Activated naive CD4-positive, alpha-beta T cell treated with anti-CD3 and anti-CD28 coated beads, Interleukin-2, amount 50 U/mL, for 24 hours (primary cell): Measurements from ENCODE around the gene HSPG2.

Experiments used
- H3K27ac Mint-ChIP-seq: one replicate; pipeline ENCODE4 v1.8.0; 2021; ENCODE audit warnings: mild to moderate bottlenecking, mixed read lengths
- H3K27me3 Mint-ChIP-seq: one replicate; pipeline ENCODE4 v1.8.0; 2021; ENCODE audit warnings: mixed read lengths
- H3K36me3 Mint-ChIP-seq: one replicate; pipeline ENCODE4 v1.8.0; 2021; ENCODE audit warnings: mixed read lengths
- H3K4me1 Mint-ChIP-seq: one replicate; pipeline ENCODE4 v1.8.0; 2021; ENCODE audit warnings: mixed read lengths
- H3K4me3 Mint-ChIP-seq: one replicate; pipeline ENCODE4 v1.8.0; 2021; ENCODE audit warnings: mild to moderate bottlenecking, mixed read lengths
- H3K9me3 Mint-ChIP-seq: one replicate; pipeline ENCODE4 v1.8.0; 2021; ENCODE audit warnings: mixed read lengths

The HSPG2 gene

GRCh38 chr1:21900766-21901472, 36.2 kb downstream of the HSPG2 start:
- Mint-ChIP-seq H3K36me3 (no peaks in the 10 kb centered on the region), H3K4me1 (peaks cover 8% of the 10 kb centered on the region), H3K27ac (no peak overlapping the region), H3K4me3 (no peak overlapping the region), H3K27me3 (no peaks in the 10 kb centered on the region), H3K9me3 (no peaks in the 10 kb centered on the region)

GRCh38 chr1:21899987-21900386, 37.1 kb downstream of the HSPG2 start:
- Mint-ChIP-seq H3K4me3 (no peak overlapping the region), H3K4me1 (peaks cover 4% of the 10 kb centered on the region), H3K9me3 (no peaks in the 10 kb centered on the region), H3K27ac (no peak overlapping the region), H3K27me3 (no peaks in the 10 kb centered on the region), H3K36me3 (no peaks in the 10 kb centered on the region)

- peaks cover 3% of the 10 kb centered on the region for H3K4me1 Mint-ChIP-seq
- no peaks in the 10 kb centered on the region for H3K9me3 Mint-ChIP-seq
- H3K27me3 Mint-ChIP-seq = no peaks in the 10 kb centered on the region
- no peak overlapping the region for H3K4me3 Mint-ChIP-seq
- no peak overlapping the region for H3K27ac Mint-ChIP-seq
- H3K36me3 Mint-ChIP-seq = no peaks in the 10 kb centered on the region
Measured at GRCh38 chr1:21899267-21899810, 37.8 kb downstream of the HSPG2 start.

- H3K9me3 Mint-ChIP-seq = no peaks in the 10 kb centered on the region
- no peaks in the 10 kb centered on the region for H3K4me1 Mint-ChIP-seq
- H3K27ac Mint-ChIP-seq = no peak overlapping the region
- H3K27me3 Mint-ChIP-seq = no peaks in the 10 kb centered on the region
- no peaks in the 10 kb centered on the region for H3K36me3 Mint-ChIP-seq
- H3K4me3 Mint-ChIP-seq = no peak overlapping the region
Measured at GRCh38 chr1:21898326-21899200, 38.5 kb downstream of the HSPG2 start.

GRCh38 chr1:21897844-21898243, 39.3 kb downstream of the HSPG2 start:
- no peak overlapping the region for H3K27ac Mint-ChIP-seq
- H3K4me3 Mint-ChIP-seq = no peak overlapping the region

GRCh38 chr1:21896652-21897532, 40.2 kb downstream of the HSPG2 start:
- H3K36me3 Mint-ChIP-seq = no peaks in the 10 kb centered on the region
- no peak overlapping the region for H3K27ac Mint-ChIP-seq
- no peaks in the 10 kb centered on the region for H3K27me3 Mint-ChIP-seq
- no peaks in the 10 kb centered on the region for H3K4me1 Mint-ChIP-seq
- H3K4me3 Mint-ChIP-seq = no peak overlapping the region
- H3K9me3 Mint-ChIP-seq = no peaks in the 10 kb centered on the region

More at GRCh38 chr1:21897844-21898243, 39.3 kb downstream of the HSPG2 start:
- Mint-ChIP-seq H3K36me3 (no peaks in the 10 kb centered on the region), H3K4me1 (no peaks in the 10 kb centered on the region), H3K9me3 (no peaks in the 10 kb centered on the region), H3K27me3 (no peaks in the 10 kb centered on the region)

GRCh38 chr1:21896026-21896425, 41.1 kb downstream of the HSPG2 start:
- Mint-ChIP-seq H3K27me3 (no peaks in the 10 kb centered on the region), H3K4me3 (no peak overlapping the region), H3K27ac (no peak overlapping the region), H3K4me1 (no peaks in the 10 kb centered on the region), H3K36me3 (no peaks in the 10 kb centered on the region), H3K9me3 (no peaks in the 10 kb centered on the region)

GRCh38 chr1:21894034-21894881, 42.9 kb downstream of the HSPG2 start:
- Mint-ChIP-seq H3K27ac (no peak overlapping the region), H3K4me1 (no peaks in the 10 kb centered on the region), H3K9me3 (no peaks in the 10 kb centered on the region), H3K27me3 (no peaks in the 10 kb centered on the region), H3K4me3 (no peak overlapping the region), H3K36me3 (no peaks in the 10 kb centered on the region)

GRCh38 chr1:21893046-21893805, 43.9 kb downstream of the HSPG2 start:
- no peaks in the 10 kb centered on the region for H3K9me3 Mint-ChIP-seq
- no peak overlapping the region for H3K27ac Mint-ChIP-seq

GRCh38 chr1:21891621-21892479, 45.3 kb downstream of the HSPG2 start:
- H3K4me3 Mint-ChIP-seq = no peak overlapping the region
- H3K27ac Mint-ChIP-seq = no peak overlapping the region
- no peaks in the 10 kb centered on the region for H3K9me3 Mint-ChIP-seq
- no peaks in the 10 kb centered on the region for H3K36me3 Mint-ChIP-seq
- H3K27me3 Mint-ChIP-seq = no peaks in the 10 kb centered on the region
- no peaks in the 10 kb centered on the region for H3K4me1 Mint-ChIP-seq

More at GRCh38 chr1:21893046-21893805, 43.9 kb downstream of the HSPG2 start:
- no peaks in the 10 kb centered on the region for H3K27me3 Mint-ChIP-seq
- H3K4me3 Mint-ChIP-seq = no peak overlapping the region
- no peaks in the 10 kb centered on the region for H3K4me1 Mint-ChIP-seq
- no peaks in the 10 kb centered on the region for H3K36me3 Mint-ChIP-seq

- Mint-ChIP-seq H3K27ac (no peak overlapping the region), H3K9me3 (no peaks in the 10 kb centered on the region), H3K4me1 (no peaks in the 10 kb centered on the region), H3K36me3 (no peaks in the 10 kb centered on the region), H3K27me3 (no peaks in the 10 kb centered on the region), H3K4me3 (no peak overlapping the region)
Measured at GRCh38 chr1:21891081-21891480, 46.0 kb downstream of the HSPG2 start.

GRCh38 chr1:21888500-21888899, 48.6 kb downstream of the HSPG2 start:
- H3K36me3 Mint-ChIP-seq = no peaks in the 10 kb centered on the region
- H3K9me3 Mint-ChIP-seq = no peaks in the 10 kb centered on the region
- no peak overlapping the region for H3K27ac Mint-ChIP-seq
- no peak overlapping the region for H3K4me3 Mint-ChIP-seq
- no peaks in the 10 kb centered on the region for H3K4me1 Mint-ChIP-seq
- H3K27me3 Mint-ChIP-seq = no peaks in the 10 kb centered on the region

GRCh38 chr1:21887796-21888195, 49.3 kb downstream of the HSPG2 start:
- Mint-ChIP-seq H3K4me1 (no peaks in the 10 kb centered on the region), H3K4me3 (no peak overlapping the region), H3K36me3 (no peaks in the 10 kb centered on the region), H3K27ac (no peak overlapping the region), H3K9me3 (no peaks in the 10 kb centered on the region), H3K27me3 (no peaks in the 10 kb centered on the region)
